CD8-positive, alpha-beta memory T cell (primary cell): ENCODE results near the gene CRTAC1. TPM values are rescaled to one million over a fixed set of nuclear protein-coding genes. Genes with fewer than 3 reads are reported as not detected.

Experiments used
- CTCF ChIA-PET: fragments of 350-600 bp; sonication (Branson Sonifier 250); formaldehyde crosslinking; loops from one replicate; lab custom pipeline; 2021; ENCODE audit warnings: antibody characterized with exemption; lab: Charles Lee
- POLR2A ChIA-PET: fragments of 350-600 bp; sonication (Branson Sonifier 250); formaldehyde crosslinking; loops from one replicate; lab custom pipeline; 2021; ENCODE audit warnings: antibody characterized with exemption; lab: Charles Lee
- DNase-seq, 5 donors: peaks; one replicate each; pipeline versions ENCODE4 v3.0.0 to v3.0.0-alpha.2; 2020 to 2022; ENCODE audit warnings: mixed read lengths in 1 of 5
- H3K27ac ChIP-seq: one replicate; pipeline ENCODE4 v1.7.0; 2013; ENCODE audit warnings: low read depth, mild to moderate bottlenecking, low read length, moderate library complexity
- H3K27me3 ChIP-seq: 2 replicates; pipeline ENCODE4 v1.7.0; 2013; ENCODE audit warnings: low read length, mild to moderate bottlenecking; ENCODE audit not compliant: insufficient read depth, poor library complexity, severe bottlenecking
- H3K36me3 ChIP-seq: 2 replicates; pipeline ENCODE4 v1.7.0; 2013; ENCODE audit warnings: mild to moderate bottlenecking, low read length, moderate library complexity; ENCODE audit not compliant: insufficient read depth
- H3K4me1 ChIP-seq: 2 replicates; pipeline ENCODE4 v1.7.0; 2013; ENCODE audit warnings: mild to moderate bottlenecking, low read length, moderate library complexity; ENCODE audit not compliant: insufficient read depth
- H3K4me3 ChIP-seq: 2 replicates; pipeline ENCODE4 v1.7.0; 2013; ENCODE audit warnings: mild to moderate bottlenecking, low read length
- H3K9me3 ChIP-seq: 2 replicates; pipeline ENCODE4 v1.7.0; 2013; ENCODE audit warnings: mild to moderate bottlenecking, low read length
- H3K27ac Mint-ChIP-seq, 8 donors: one replicate each; pipeline ENCODE4 v1.8.0; 2020 to 2021; ENCODE audit warnings: mixed read lengths in 8 of 8, mild to moderate bottlenecking in 6 of 8, inconsistent platforms in 3 of 8, moderate library complexity in 3 of 8
- H3K27me3 Mint-ChIP-seq, 2 donors: one replicate each; pipeline ENCODE4 v1.8.0; 2020 to 2021; ENCODE audit warnings: mixed read lengths in 2 of 2, mild to moderate bottlenecking in 1 of 2, moderate library complexity in 1 of 2
- H3K36me3 Mint-ChIP-seq, 3 donors: one replicate each; pipeline ENCODE4 v1.8.0; 2020 to 2021; ENCODE audit warnings: mixed read lengths in 3 of 3, inconsistent platforms in 1 of 3, mild to moderate bottlenecking in 1 of 3
- H3K4me1 Mint-ChIP-seq, 3 donors: one replicate each; pipeline ENCODE4 v1.8.0; 2020 to 2021; ENCODE audit warnings: mixed read lengths in 3 of 3, inconsistent platforms in 1 of 3, mild to moderate bottlenecking in 1 of 3
- H3K4me3 Mint-ChIP-seq, 7 donors: one replicate each; pipeline ENCODE4 v1.8.0; 2020 to 2021; ENCODE audit warnings: mixed read lengths in 7 of 7, mild to moderate bottlenecking in 6 of 7, moderate library complexity in 4 of 7, inconsistent platforms in 2 of 7
- H3K9me3 Mint-ChIP-seq, 5 donors: one replicate each; pipeline ENCODE4 v1.8.0; 2020 to 2022; ENCODE audit warnings: mixed read lengths in 5 of 5, mild to moderate bottlenecking in 3 of 5, moderate library complexity in 2 of 5, inconsistent platforms in 1 of 5
- polyA plus RNA-seq: library from polyadenylated mRNA; unstranded; fragments of 300-500 nt; fragmentation: Illumina TruSeq; gene quantifications from one replicate; pipeline ENCODE4 v1.2.3, GENCODE V29; 2021
- total RNA-seq, 2 experiments: library from RNA; stranded (reverse); gene quantifications; one replicate each; pipeline ENCODE4 v1.2.3, GENCODE V29; 2021

CRTAC1 gene
- total and polyA plus RNA-seq, 3 experiments from 2014 or later, result not detected

DNA sequence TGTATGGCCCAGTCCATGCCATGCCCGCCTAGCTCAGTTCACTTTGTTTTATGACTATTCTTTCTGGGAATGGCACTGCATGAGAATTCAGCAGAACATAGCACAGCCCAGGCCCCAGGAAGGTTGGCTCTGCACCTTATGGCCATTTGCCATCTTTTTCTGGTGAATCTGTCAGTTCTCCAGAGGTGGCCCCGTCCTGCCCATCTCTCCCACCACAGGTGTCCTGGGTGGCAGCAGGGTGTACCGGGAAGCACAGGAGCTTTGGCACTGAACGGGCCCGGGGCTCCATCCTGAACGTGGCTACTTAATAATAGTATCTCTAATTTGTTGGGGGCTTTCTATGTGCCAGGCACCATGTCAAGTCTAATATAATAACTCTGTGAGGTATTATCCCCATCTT lies 156.1 kb downstream of the CRTAC1 start:
- H3K4me1 ChIP-seq, result peaks cover 9% of the 10 kb centered on the region
- H3K36me3 Mint-ChIP-seq, result no peaks in the 10 kb centered on the region
- no peak overlapping the region for H3K4me3 Mint-ChIP-seq
- H3K27ac Mint-ChIP-seq, result no peak overlapping the region
- no peaks in the 10 kb centered on the region for H3K9me3 Mint-ChIP-seq
- no peaks in the 10 kb centered on the region for H3K27me3 ChIP-seq
- no peak for DNase-seq
- peaks cover 2 to 41% of the 10 kb centered on the region in 2 donors for H3K27me3 Mint-ChIP-seq
- POLR2A ChIA-PET, result no interaction called here
- H3K4me3 ChIP-seq, result no peak overlapping the region
- no peak overlapping the region for H3K27ac ChIP-seq
- CTCF ChIA-PET, result interaction anchor here (2.5 kb wide), 1 partner anchor 82 kb away, joined by 7 read pairs; no protein-coding TSS in a partner anchor
- no peaks in the 10 kb centered on the region for H3K36me3 ChIP-seq
- H3K9me3 ChIP-seq, result no peaks in the 10 kb centered on the region
- peaks cover 6 to 9% (median 7%) of the 10 kb centered on the region in 3 donors for H3K4me1 Mint-ChIP-seq

DNA sequence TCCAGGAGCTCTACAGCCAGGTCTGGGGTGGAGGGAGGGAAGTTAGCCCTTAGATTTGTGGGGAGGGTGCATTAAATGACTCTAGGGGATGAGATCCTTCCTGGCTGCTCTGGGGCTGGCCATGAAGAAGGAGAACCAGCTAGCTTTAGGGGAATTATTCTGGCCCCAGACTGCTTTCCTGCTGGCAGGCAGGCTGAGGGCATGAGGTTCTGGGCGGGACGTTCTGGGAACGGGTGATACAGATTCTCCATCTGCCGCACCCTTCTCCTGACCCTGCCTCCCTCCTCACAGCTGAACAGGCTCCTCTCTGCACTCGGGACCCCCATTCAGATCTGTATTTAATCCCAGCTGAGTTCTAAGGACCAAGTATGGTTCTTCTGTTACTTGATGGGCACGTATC lies 156.9 kb downstream of the CRTAC1 start:
- ChIA-PET POLR2A (no interaction called here), CTCF (interaction anchor here (1.3 to 2.5 kb wide), 2 partner anchors 13 to 81 kb away, joined by 4 to 7 read pairs; no protein-coding TSS in a partner anchor)
- Mint-ChIP-seq H3K4me1 (peaks cover 14 to 17% (median 14%) of the 10 kb centered on the region in 3 donors), H3K9me3 (no peaks in the 10 kb centered on the region), H3K27me3 (peaks cover 2 to 41% of the 10 kb centered on the region in 2 donors), H3K36me3 (no peaks in the 10 kb centered on the region), H3K27ac (peak overlapping the region in 1 of 8 donors; percentile 51), H3K4me3 (no peak overlapping the region)
- no peak overlapping the region for H3K27ac ChIP-seq
- H3K9me3 ChIP-seq, result no peaks in the 10 kb centered on the region
- no peak for DNase-seq
- no peak overlapping the region for H3K4me3 ChIP-seq
- H3K36me3 ChIP-seq, result no peaks in the 10 kb centered on the region
- no peaks in the 10 kb centered on the region for H3K27me3 ChIP-seq
- H3K4me1 ChIP-seq, result peaks cover 16% of the 10 kb centered on the region

DNA sequence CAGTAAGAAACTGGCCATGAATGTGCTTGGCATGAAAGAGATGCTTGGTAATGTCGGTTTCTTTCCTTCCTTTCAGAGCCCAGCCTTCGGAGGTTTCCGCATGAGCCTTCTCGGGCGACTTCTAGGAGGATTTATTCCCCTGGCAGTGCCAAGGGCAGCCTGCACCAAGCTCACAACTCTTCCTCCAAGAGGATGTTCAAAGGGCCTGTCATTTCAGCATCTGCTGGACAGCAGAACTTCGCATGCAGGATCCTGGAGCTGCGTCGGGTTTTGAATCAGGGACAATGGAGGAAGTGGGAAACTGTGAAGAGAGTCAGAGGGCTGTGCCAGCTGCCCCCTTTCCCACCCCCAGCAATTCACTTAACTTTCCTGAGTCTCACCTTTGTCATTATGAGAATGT lies 159.4 kb downstream of the CRTAC1 start:
- Histone ChIP-seq H3K4me3 (no peak overlapping the region), H3K27me3 (no peaks in the 10 kb centered on the region), H3K36me3 (no peaks in the 10 kb centered on the region), H3K9me3 (no peaks in the 10 kb centered on the region), H3K4me1 (peaks cover 17% of the 10 kb centered on the region), H3K27ac (no peak overlapping the region)
- POLR2A ChIA-PET, result no interaction called here
- no peak overlapping the region for H3K4me3 Mint-ChIP-seq
- no peak for DNase-seq
- peaks cover 18 to 21% (median 19%) of the 10 kb centered on the region in 3 donors for H3K4me1 Mint-ChIP-seq
- peaks cover 2 to 26% of the 10 kb centered on the region in 2 donors for H3K27me3 Mint-ChIP-seq
- no peaks in the 10 kb centered on the region for H3K9me3 Mint-ChIP-seq
- no peaks in the 10 kb centered on the region for H3K36me3 Mint-ChIP-seq
- CTCF ChIA-PET, result interaction anchor here (3.4 to 7.6 kb wide), 2 partner anchors 75 to 79 kb away, joined by 27 to 109 read pairs; no protein-coding TSS in a partner anchor
- H3K27ac Mint-ChIP-seq, result peak overlapping the region in 2 of 8 donors; percentile 19 to 55

DNA sequence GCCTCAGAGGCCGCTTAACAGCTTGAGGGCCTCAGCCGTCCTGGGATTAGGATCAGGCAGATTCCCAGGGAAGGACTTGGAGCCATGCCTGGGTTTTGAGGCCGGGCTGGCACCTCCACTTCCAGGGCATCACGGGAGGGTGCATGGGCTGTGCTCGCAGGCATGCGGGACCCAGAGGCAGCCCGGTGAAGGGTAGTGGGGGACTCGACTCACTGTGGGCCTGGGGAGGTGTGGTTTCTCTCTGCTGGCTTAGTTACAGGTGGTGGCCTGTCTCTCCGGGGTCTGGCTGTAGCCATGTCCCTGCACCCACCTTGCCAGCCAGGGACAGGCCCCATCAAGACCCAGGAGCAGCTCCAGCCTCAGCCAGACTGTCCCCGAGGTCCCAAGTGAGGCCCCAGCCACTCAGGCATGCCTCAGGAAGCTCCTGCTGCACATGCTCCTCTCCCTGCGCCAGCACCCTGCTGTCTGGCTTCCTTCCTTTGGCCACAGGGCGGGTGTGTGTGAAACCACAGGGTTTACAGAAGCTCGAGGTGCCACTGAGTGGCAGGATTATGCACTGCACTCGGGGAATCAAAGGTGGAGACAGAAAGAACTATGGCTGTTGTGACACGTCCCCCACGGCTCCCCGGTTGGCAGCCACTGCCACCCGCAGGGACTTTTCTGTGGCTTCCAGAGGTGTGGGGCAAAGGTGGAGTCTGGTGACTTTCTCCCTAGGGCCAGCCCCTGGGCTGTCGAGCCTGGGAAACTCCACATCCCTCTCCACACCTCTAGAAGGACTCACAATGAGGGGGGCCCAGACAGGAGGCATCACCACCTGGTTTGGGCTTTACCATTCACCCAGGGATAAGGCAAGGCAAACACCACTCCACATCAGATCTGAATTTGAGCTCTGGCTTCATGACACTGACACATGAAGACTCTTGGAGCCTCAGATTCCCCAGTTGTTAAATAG lies 161.1 kb downstream of the CRTAC1 start:
- no peaks in the 10 kb centered on the region for H3K36me3 ChIP-seq
- no peak overlapping the region for H3K27ac ChIP-seq
- H3K4me3 ChIP-seq, result peak overlapping the region; percentile 45
- peak overlapping the region in 6 of 7 donors; percentile 26 to 87 (median 56) for H3K4me3 Mint-ChIP-seq
- peak; percentile 71 to 90 (median 80) for DNase-seq
- peaks cover 17% of the 10 kb centered on the region for H3K4me1 ChIP-seq
- ChIA-PET CTCF (interaction anchor here (0.6 to 7.6 kb wide), 34 partner anchors 8 to 183 kb away, joined by 3 to 109 read pairs (median 4); partner anchors contain the start of genes AVPI1 and GOLGA7B), POLR2A (interaction anchor here (1.3 kb wide), 1 partner anchor 77 kb away, joined by 4 read pairs; no protein-coding TSS in a partner anchor)
- H3K36me3 Mint-ChIP-seq, result peaks cover 4 to 8% (median 5%) of the 10 kb centered on the region in 3 donors
- peaks cover 18 to 21% (median 19%) of the 10 kb centered on the region in 3 donors for H3K4me1 Mint-ChIP-seq
- no peaks in the 10 kb centered on the region for H3K27me3 ChIP-seq
- peaks cover 2 to 11% of the 10 kb centered on the region in 2 donors for H3K27me3 Mint-ChIP-seq
- H3K9me3 ChIP-seq, result no peaks in the 10 kb centered on the region
- no peaks in the 10 kb centered on the region for H3K9me3 Mint-ChIP-seq
- H3K27ac Mint-ChIP-seq, result peak overlapping the region in 7 of 8 donors; percentile 45 to 95 (median 66)

DNA sequence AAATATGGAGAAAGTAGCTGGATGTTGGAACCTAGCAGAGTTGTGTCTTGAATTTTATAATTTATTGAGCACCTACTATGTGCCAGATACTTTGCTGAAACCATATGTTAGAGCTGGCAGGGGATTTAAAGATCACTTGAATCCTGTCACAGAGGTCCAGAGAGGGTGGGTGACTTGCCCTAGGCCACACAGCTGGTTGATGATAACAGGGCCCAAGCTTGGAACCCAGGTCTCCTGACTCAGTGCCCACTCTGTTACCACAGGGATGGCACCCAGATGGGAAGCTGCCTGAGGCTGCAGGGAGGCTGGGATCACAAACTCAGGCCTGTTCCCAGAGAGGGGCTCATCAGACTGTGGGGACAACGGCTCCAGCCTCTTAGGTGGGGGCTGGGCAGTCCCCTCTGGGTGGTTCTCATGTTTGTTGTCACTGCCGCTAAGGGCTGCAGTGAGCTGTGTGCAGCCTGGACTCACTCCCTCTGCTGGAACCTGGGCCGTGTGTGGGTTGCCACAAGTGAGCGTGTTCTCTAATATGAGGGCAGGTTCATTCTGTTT lies 162.2 kb downstream of the CRTAC1 start:
- H3K36me3 ChIP-seq, result no peaks in the 10 kb centered on the region
- H3K4me1 ChIP-seq, result peaks cover 17% of the 10 kb centered on the region
- H3K27ac Mint-ChIP-seq, result peak overlapping the region in 5 of 8 donors; percentile 59 to 90 (median 79)
- CTCF ChIA-PET, result interaction anchor here (0.6 to 7.6 kb wide), 16 partner anchors 9 to 182 kb away, joined by 3 to 109 read pairs (median 4); partner anchors contain the start of genes AVPI1 and GOLGA7B
- peaks cover 18 to 21% (median 19%) of the 10 kb centered on the region in 3 donors for H3K4me1 Mint-ChIP-seq
- no peak overlapping the region for H3K27ac ChIP-seq
- no peaks in the 10 kb centered on the region for H3K27me3 ChIP-seq
- no peak overlapping the region for H3K4me3 Mint-ChIP-seq
- DNase-seq, result no peak
- no peaks in the 10 kb centered on the region for H3K9me3 ChIP-seq
- H3K36me3 Mint-ChIP-seq, result peaks cover 5 to 12% (median 6%) of the 10 kb centered on the region in 3 donors
- no peaks in the 10 kb centered on the region for H3K9me3 Mint-ChIP-seq
- H3K27me3 Mint-ChIP-seq, result peaks cover 2 to 11% of the 10 kb centered on the region in 2 donors
- POLR2A ChIA-PET, result no interaction called here
- H3K4me3 ChIP-seq, result no peak overlapping the region

DNA sequence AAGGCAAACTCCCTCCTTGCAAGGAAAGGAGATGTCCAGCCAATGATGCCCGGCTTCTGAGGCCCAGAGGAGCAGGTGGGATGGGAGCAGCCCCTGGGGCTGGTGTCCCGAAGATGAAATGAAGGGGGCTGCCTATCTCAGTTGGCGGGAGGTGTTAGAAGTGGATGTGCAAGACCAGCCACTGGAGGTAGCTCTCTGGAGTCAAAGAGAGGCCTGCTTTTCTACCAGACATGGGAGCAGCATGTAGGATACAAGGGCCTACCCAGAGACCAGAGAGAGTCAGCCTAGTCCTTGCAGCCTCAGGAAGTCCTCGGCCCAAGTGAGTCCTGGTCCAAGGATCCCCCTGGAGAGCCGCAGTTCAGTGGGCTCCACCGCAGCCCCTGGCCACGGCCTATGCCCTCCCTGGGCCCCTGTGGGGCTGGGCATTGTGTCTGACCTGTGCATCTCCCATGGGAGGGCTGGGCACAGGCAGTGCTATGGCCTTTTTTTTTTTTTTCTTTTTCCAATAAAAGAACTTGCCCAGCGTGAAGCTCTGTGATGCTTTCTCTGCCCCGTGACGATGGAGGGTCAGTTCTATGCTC lies 163.1 kb downstream of the CRTAC1 start:
- peaks cover 5 to 12% (median 8%) of the 10 kb centered on the region in 3 donors for H3K36me3 Mint-ChIP-seq
- H3K4me1 ChIP-seq, result peaks cover 17% of the 10 kb centered on the region
- ChIA-PET CTCF (interaction anchor here (1.3 to 7.6 kb wide), 5 partner anchors 17 to 86 kb away, joined by 3 to 109 read pairs (median 26); partner anchors contain the start of gene GOLGA7B), POLR2A (no interaction called here)
- no peaks in the 10 kb centered on the region for H3K36me3 ChIP-seq
- no peak overlapping the region for H3K4me3 Mint-ChIP-seq
- no peak overlapping the region for H3K27ac ChIP-seq
- H3K4me3 ChIP-seq, result no peak overlapping the region
- H3K27me3 Mint-ChIP-seq, result peaks cover 2 to 4% of the 10 kb centered on the region in 2 donors
- H3K27me3 ChIP-seq, result no peaks in the 10 kb centered on the region
- peaks cover 18 to 21% (median 19%) of the 10 kb centered on the region in 3 donors for H3K4me1 Mint-ChIP-seq
- no peaks in the 10 kb centered on the region for H3K9me3 ChIP-seq
- H3K9me3 Mint-ChIP-seq, result no peaks in the 10 kb centered on the region
- H3K27ac Mint-ChIP-seq, result peak overlapping the region in 5 of 8 donors; percentile 42 to 90 (median 72)
- no peak for DNase-seq

DNA sequence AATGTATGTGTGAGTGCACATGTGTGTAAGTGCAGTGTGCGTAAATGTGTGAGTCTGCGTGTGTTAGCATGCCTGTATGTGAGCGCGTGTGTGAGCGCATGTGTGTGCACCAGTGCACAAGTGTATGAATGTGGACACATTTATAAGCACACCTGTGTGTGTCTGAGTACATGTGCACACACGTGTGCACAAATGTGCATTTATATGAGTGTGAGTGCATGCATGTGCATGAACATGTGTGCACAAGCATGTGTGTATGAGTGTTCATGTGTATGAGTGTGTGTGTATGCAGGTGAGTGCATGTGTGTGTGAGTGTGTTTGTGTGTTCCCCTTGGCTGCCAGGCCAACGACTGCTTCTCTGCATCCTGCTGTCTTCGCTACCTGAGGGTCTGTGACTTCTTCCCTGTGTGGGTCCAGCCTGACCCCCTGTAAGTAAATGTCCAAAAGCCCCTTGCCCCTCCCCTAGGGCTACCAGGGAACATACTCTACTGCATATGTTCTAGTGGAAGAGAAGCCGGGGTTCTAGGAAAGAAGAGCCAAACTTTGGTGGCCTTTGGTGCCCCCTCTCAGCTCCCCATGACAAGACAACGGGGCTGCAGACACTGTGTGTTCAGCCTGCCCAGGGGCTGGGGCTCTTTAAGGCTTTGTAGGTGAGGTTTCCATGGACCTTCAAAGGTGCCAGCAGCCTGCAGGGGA lies 163.7 kb downstream of the CRTAC1 start:
- peak overlapping the region in 2 of 8 donors; percentile 1 to 19 for H3K27ac Mint-ChIP-seq
- ChIA-PET CTCF (interaction anchor here (1.3 to 7.6 kb wide), 2 partner anchors 75 to 85 kb away, joined by 4 to 109 read pairs; no protein-coding TSS in a partner anchor), POLR2A (no interaction called here)
- H3K27me3 Mint-ChIP-seq, result peaks cover 2 to 3% of the 10 kb centered on the region in 2 donors
- peaks cover 5 to 12% (median 8%) of the 10 kb centered on the region in 3 donors for H3K36me3 Mint-ChIP-seq
- Histone ChIP-seq H3K27me3 (no peaks in the 10 kb centered on the region), H3K4me3 (no peak overlapping the region), H3K4me1 (peaks cover 17% of the 10 kb centered on the region), H3K36me3 (no peaks in the 10 kb centered on the region), H3K9me3 (no peaks in the 10 kb centered on the region), H3K27ac (no peak overlapping the region)
- H3K4me1 Mint-ChIP-seq, result peaks cover 18 to 21% (median 19%) of the 10 kb centered on the region in 3 donors
- H3K4me3 Mint-ChIP-seq, result no peak overlapping the region
- H3K9me3 Mint-ChIP-seq, result no peaks in the 10 kb centered on the region
- no peak for DNase-seq
